HepG2 (cell line): ENCODE data around the gene DOCK9. TPM values are rescaled to one million over a fixed set of nuclear protein-coding genes. Genes with fewer than 3 reads are reported as not detected.

Experiments
- ATAC-seq: fragments of 200-7000 bp; cut with Tn5 transposase; 3 replicates; pipeline ENCODE4 v1.9.1; 2020; ENCODE audit warnings: mild to moderate bottlenecking, moderate library complexity
- BruUV-seq: library from RNA; stranded (reverse); fragments of 400-500 nt; replicated peaks from 2 replicates; lab custom pipeline; 2021; lab: Mats Ljungman, UMichigan
- CTCF ChIA-PET: fragments of 300-600 bp; formaldehyde crosslinking; extraction: SDS; loops from one replicate; lab custom pipeline; 2021; ENCODE audit warnings: low total read pairs, inconsistent platforms, low intra/inter-chr PET ratio; lab: Yijun Ruan, JAX
- POLR2A ChIA-PET: fragments of 350-600 bp; sonication (Branson Sonifier 250); formaldehyde crosslinking; loops from one replicate; lab custom pipeline; 2020; ENCODE audit warnings: antibody characterized with exemption, inconsistent platforms; lab: Yijun Ruan, JAX
- DNase-seq: peaks from one replicate; pipeline ENCODE4 v3.0.0-alpha.2; 2015; ENCODE audit warnings: low spot score
- FAIRE-seq: peaks from 3 replicates; lab custom pipeline; 2011; peaks lifted over from hg19 to GRCh38; lab: Jason Lieb, UNC
- H2AFZ ChIP-seq: one replicate; pipeline ENCODE4 v1.6.1; 2011; ENCODE audit warnings: low read length, inconsistent platforms
- H3K27ac ChIP-seq: fragments of 300-600 bp; 3 replicates; pipeline ENCODE4 v1.8.0; 2011; ENCODE audit warnings: mixed run types, mild to moderate bottlenecking, mixed read lengths, low read length, inconsistent platforms; ENCODE audit not compliant: insufficient read depth; ENCODE audit errors: extremely low read length
- H3K27me3 ChIP-seq, 2 experiments: fragments of 200-600 bp in 1 of 2; 2 replicates in 1 of 2; 3 replicates in 1 of 2; pipeline versions ENCODE4 v1.6.0 to v1.8.0; 2011; ENCODE audit warnings: low read length in 2 of 2, mild to moderate bottlenecking in 2 of 2, moderate library complexity in 2 of 2, inconsistent platforms in 1 of 2; ENCODE audit not compliant: insufficient read depth in 2 of 2, control insufficient read depth in 1 of 2
- H3K36me3 ChIP-seq, 2 experiments: fragments of 200-600 bp in 1 of 2; replicated peaks in 1 of 2; 2 replicates in 1 of 2; 3 replicates in 1 of 2; pipeline versions ENCODE4 v1.5.1 to v1.8.0; 2011; ENCODE audit warnings: low read length in 2 of 2, inconsistent platforms in 1 of 2; ENCODE audit not compliant: insufficient read depth in 2 of 2, control insufficient read depth in 1 of 2
- H3K4me1 ChIP-seq: 2 replicates; pipeline ENCODE4 v1.5.1; 2012; ENCODE audit warnings: low read length, inconsistent platforms; ENCODE audit not compliant: insufficient read depth
- H3K4me2 ChIP-seq: 2 replicates; pipeline ENCODE4 v1.6.0; 2011; ENCODE audit warnings: low read depth, low read length, inconsistent platforms
- H3K4me3 ChIP-seq, 3 experiments: fragments of 200-600 bp in 1 of 3; sonication (generic), shearing (Covaris generic) in 1 of 3; replicated peaks in 1 of 3; 2 replicates each; pipeline ENCODE4 v1.5.1; 2011 to 2016; ENCODE audit warnings: low read length in 3 of 3, inconsistent platforms in 2 of 3, low read depth in 2 of 3, mild to moderate bottlenecking in 2 of 3, control low read depth in 1 of 3, mixed read lengths in 1 of 3; ENCODE audit not compliant: insufficient read depth in 1 of 3
- H3K79me2 ChIP-seq: one replicate; pipeline ENCODE4 v1.6.1; 2011; ENCODE audit warnings: low read length, inconsistent platforms; ENCODE audit not compliant: insufficient read depth
- H3K9ac ChIP-seq: 2 replicates; pipeline ENCODE4 v1.6.0; 2011; ENCODE audit warnings: mild to moderate bottlenecking, low read depth, low read length, inconsistent platforms; ENCODE audit not compliant: insufficient read depth
- H3K9me3 ChIP-seq: 2 replicates; pipeline ENCODE4 v1.5.1; 2012; ENCODE audit warnings: mild to moderate bottlenecking, low read length
- H4K20me1 ChIP-seq: 2 replicates; pipeline ENCODE4 v1.6.0; 2011; ENCODE audit warnings: inconsistent platforms, mild to moderate bottlenecking, low read length, moderate library complexity; ENCODE audit not compliant: insufficient read depth
- EP300 ChIP-seq, 3 experiments: sonication (generic) in 1 of 3; formaldehyde crosslinking in 1 of 3; IDR thresholded peaks; 2 replicates each; pipeline versions ENCODE4 v1.5.1 to v1.6.1; 2011 to 2020; ENCODE audit warnings: low read depth in 2 of 3, low read length in 2 of 3, borderline replicate concordance in 1 of 3, improper control_type of control experiment in 1 of 3, mild to moderate bottlenecking in 1 of 3, missing genetic modification reagents in 1 of 3, moderate library complexity in 1 of 3
- GABPB1 ChIP-seq: IDR thresholded peaks from 2 replicates; pipeline ENCODE4 v1.6.1; 2016; ENCODE audit warnings: mild to moderate bottlenecking, missing genetic modification reagents, moderate library complexity, missing compliant biosample characterization
- GFI1 ChIP-seq: sonication (generic); formaldehyde crosslinking; IDR thresholded peaks from 2 replicates; pipeline ENCODE4 v1.5.0; 2020; ENCODE audit warnings: missing genetic modification reagents, mild to moderate bottlenecking, borderline replicate concordance
- GMEB2 ChIP-seq: IDR thresholded peaks from 2 replicates; pipeline ENCODE4 v1.6.1; 2016; ENCODE audit warnings: missing biosample characterization, missing genetic modification reagents, low read depth
- HES4 ChIP-seq: sonication (generic); formaldehyde crosslinking; IDR thresholded peaks from 2 replicates; pipeline ENCODE4 v1.9.0; 2021; ENCODE audit warnings: mild to moderate bottlenecking, missing genetic modification reagents, borderline replicate concordance
- KDM4B ChIP-seq: sonication (generic); formaldehyde crosslinking; IDR thresholded peaks from 2 replicates; pipeline ENCODE4 v1.4.0; 2020; ENCODE audit warnings: missing genetic modification reagents
- KLF9 ChIP-seq: IDR thresholded peaks from 2 replicates; pipeline ENCODE4 v1.6.1; 2016; ENCODE audit warnings: low read depth
- KMT2A ChIP-seq: sonication (generic); formaldehyde crosslinking; IDR thresholded peaks from 2 replicates; pipeline ENCODE4 v1.4.0; 2020; ENCODE audit warnings: missing genetic modification reagents
- MTA1 ChIP-seq: sonication (generic); formaldehyde crosslinking; IDR thresholded peaks from 2 replicates; pipeline ENCODE4 v1.4.0; 2020; ENCODE audit warnings: missing genetic modification reagents, mild to moderate bottlenecking, borderline replicate concordance
- MTF1 ChIP-seq: sonication (generic); formaldehyde crosslinking; IDR thresholded peaks from 2 replicates; pipeline ENCODE4 v1.5.0; 2020; ENCODE audit warnings: missing genetic modification reagents
- NONO ChIP-seq, 2 experiments: fragments of 450-650 bp in 1 of 2; sonication (generic) in 1 of 2; formaldehyde crosslinking in 1 of 2; IDR thresholded peaks in 1 of 2; conservative IDR thresholded peaks in 1 of 2; 2 replicates each; pipeline versions ENCODE4 v1.6.1 to v1.8.0; 2017 to 2022; ENCODE audit warnings: mild to moderate bottlenecking in 1 of 2, missing genetic modification reagents in 1 of 2, moderate library complexity in 1 of 2
- RBFOX2 ChIP-seq: fragments of 200-400 bp; formaldehyde crosslinking; IDR thresholded peaks from 2 replicates; pipeline ENCODE4 v1.6.1; 2017; ENCODE audit warnings: low read depth, mild to moderate bottlenecking, low read length
- STAG1 ChIP-seq: sonication (generic); formaldehyde crosslinking; IDR thresholded peaks from 2 replicates; pipeline ENCODE4 v1.4.0; 2020; ENCODE audit warnings: missing genetic modification reagents
- ZBTB26 ChIP-seq: IDR thresholded peaks from 2 replicates; pipeline ENCODE4 v1.6.1; 2016; ENCODE audit warnings: missing compliant biosample characterization, missing genetic modification reagents, borderline replicate concordance
- ZBTB46 ChIP-seq: sonication (generic); formaldehyde crosslinking; IDR thresholded peaks from 2 replicates; pipeline ENCODE4 v1.4.0; 2020; ENCODE audit warnings: mild to moderate bottlenecking, missing genetic modification reagents, borderline replicate concordance
- ZBTB7B ChIP-seq: sonication (generic); formaldehyde crosslinking; IDR thresholded peaks from 2 replicates; pipeline ENCODE4 v1.4.0; 2020; ENCODE audit warnings: missing genetic modification reagents
- ZNF10 ChIP-seq: sonication (generic); formaldehyde crosslinking; IDR thresholded peaks from 2 replicates; pipeline ENCODE4 v1.4.0; 2020; ENCODE audit warnings: mild to moderate bottlenecking, low read depth, missing genetic modification reagents, borderline replicate concordance
- ZNF558 ChIP-seq: sonication (generic); formaldehyde crosslinking; IDR thresholded peaks from 2 replicates; pipeline ENCODE4 v1.9.0; 2022; ENCODE audit warnings: mild to moderate bottlenecking, missing genetic modification reagents, borderline replicate concordance
- ZNF644 ChIP-seq: IDR thresholded peaks from 2 replicates; pipeline ENCODE4 v1.6.1; 2016; ENCODE audit warnings: low read depth
- ZNF784 ChIP-seq: sonication (generic); formaldehyde crosslinking; IDR thresholded peaks from 2 replicates; pipeline ENCODE4 v1.5.1; 2020; ENCODE audit warnings: missing genetic modification reagents, mild to moderate bottlenecking, borderline replicate concordance
- WGBS: methylation state at CpG from one replicate; pipeline ENCODE4 v1.1.6; 2017; ENCODE audit warnings: low lambda C conversion rate; 5-methylcytosine and 5-hydroxymethylcytosine counted together
- in situ Hi-C: cut with HindIII; loops from 2 replicates; pipeline ENCODE4 v1.10.0; 2017; ENCODE audit warnings: low pct_unique_long_range_greater_than_20kb; ENCODE audit not compliant: extremely low pct_ligation_motif_present
- intact Hi-C: fragments of 100-400 bp; cut with micrococcal nuclease; formaldehyde crosslinking; loops from one replicate; pipeline ENCODE4 v1.10.0; 2022; ENCODE audit not compliant: unreplicated experiment
- polyA plus RNA-seq, 8 experiments: library from polyadenylated mRNA; depleted of rRNA in 3 of 8; stranded (reverse) in 7 of 8; unstranded in 1 of 8; fragments of >200 nt; fragmentation: Illumina TruSeq in 4 of 8; extraction: Trizol in 4 of 8; gene quantifications; 2 replicates each; pipeline versions ENCODE4 v1.2.1 to v1.2.3, GENCODE V29; 2011 to 2016; ENCODE audit warnings: low read depth in 4 of 8, missing spikeins in 1 of 8, mixed read lengths in 1 of 8; ENCODE audit not compliant: insufficient read depth in 1 of 8
- total RNA-seq, 5 experiments: library from RNA; depleted of rRNA; stranded (reverse); fragments of >200 nt; fragmentation: Illumina TruSeq; extraction: Trizol; gene quantifications; 2 replicates each; pipeline ENCODE4 v1.2.3, GENCODE V29; 2016; ENCODE audit warnings: low read depth in 1 of 5

DOCK9 gene
- total and polyA plus RNA-seq, 2 of the 13 experiments (the other 11 are each of a cell fraction or from before 2014, with no cell fraction given) = 0.44 to 0.97 TPM

- no peak for ATAC-seq
- intact Hi-C loops (no loop called here), in situ Hi-C loops (no loop called here)
- DNase-seq = no peak
- no peak overlapping the region for H2AFZ ChIP-seq
- ChIA-PET POLR2A (no interaction called here), CTCF (no interaction called here)
- no peaks in the 10 kb centered on the region for H3K9me3 ChIP-seq
- no peaks in the 10 kb centered on the region for H3K36me3 ChIP-seq
- H3K27ac ChIP-seq = no peak overlapping the region
- BruUV-seq = no TSS peak
- no peak overlapping the region for H3K4me2 ChIP-seq
- no peak overlapping the region for H3K4me3 ChIP-seq
- H3K4me1 ChIP-seq = no peaks in the 10 kb centered on the region
- no peaks in the 10 kb centered on the region for H4K20me1 ChIP-seq
- H3K79me2 ChIP-seq = no peaks in the 10 kb centered on the region
- TF ChIP-seq HES4 (CRISPR knock-in tag) = no peak
- TF ChIP-seq ZNF784 = no peak
- TF ChIP-seq EP300 (IDR thresholded peaks at IDR 0.05; ENCODE audit: low read depth in 2 of 2, low read length in 2 of 2) = no peak
- no peak for TF ChIP-seq EP300 (CRISPR knock-in tag; IDR thresholded peaks at IDR 0.05; ENCODE audit: borderline replicate concordance)
- TF ChIP-seq ZNF644 (CRISPR knock-in tag) = no peak
- TF ChIP-seq ZBTB26 (CRISPR knock-in tag) = no peak
- no peak for TF ChIP-seq GFI1
- TF ChIP-seq GABPB1 (CRISPR knock-in tag) = no peak
- no peak for TF ChIP-seq ZBTB46 (CRISPR knock-in tag)
- TF ChIP-seq MTA1 (CRISPR knock-in tag) = no peak
- no peak for TF ChIP-seq GMEB2 (CRISPR knock-in tag)
- no peak for TF ChIP-seq KLF9
- TF ChIP-seq KDM4B (CRISPR knock-in tag) = no peak
- TF ChIP-seq MTF1 (CRISPR knock-in tag) = no peak
- no peak for TF ChIP-seq ZNF558 (CRISPR knock-in tag)
- no peak for TF ChIP-seq ZNF10
- TF ChIP-seq RBFOX2 = no peak
- no peak for TF ChIP-seq ZBTB7B (CRISPR knock-in tag)
- no peak for TF ChIP-seq STAG1 (CRISPR knock-in tag)
- TF ChIP-seq NONO (IDR thresholded peaks at IDR 0.05) = no peak
- TF ChIP-seq NONO (CRISPR knock-in tag; conservative IDR thresholded peaks at IDR 0.05) = no peak
- no peak for TF ChIP-seq KMT2A (CRISPR knock-in tag)
- WGBS = 69% methylated on average over 5 of the region's 5 CpGs
- no peaks in the 10 kb centered on the region for H3K27me3 ChIP-seq
- no peak overlapping the region for H3K9ac ChIP-seq
- no peak for FAIRE-seq
Measured at GRCh38 chr13:98890925-98891324, 86.9 kb downstream of the DOCK9 start.
